ENCODE measurements around the gene RNF103.

RNF103 gene

DNA sequence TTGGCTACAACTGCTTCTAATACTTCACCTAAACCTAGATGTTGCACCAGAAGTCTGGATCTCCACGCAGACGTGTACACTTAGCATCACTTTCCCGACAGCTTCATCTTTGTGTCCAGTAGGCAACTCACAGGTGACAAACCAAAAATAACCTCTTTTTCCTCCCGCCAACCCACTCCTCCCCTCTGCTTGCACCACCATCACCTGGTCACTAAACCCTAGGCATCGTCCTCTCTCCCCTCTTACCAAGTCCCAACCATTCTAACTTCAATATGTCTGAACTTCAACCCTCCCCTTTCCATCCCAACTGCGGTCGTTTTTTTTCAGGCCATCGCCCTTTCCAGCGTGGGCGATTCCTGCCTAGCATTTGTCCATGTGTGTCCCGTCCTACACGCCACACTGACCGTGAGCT lies 60.0 kb downstream of the RNF103 start (continued):
- TF ChIP-seq, protein P1, sequence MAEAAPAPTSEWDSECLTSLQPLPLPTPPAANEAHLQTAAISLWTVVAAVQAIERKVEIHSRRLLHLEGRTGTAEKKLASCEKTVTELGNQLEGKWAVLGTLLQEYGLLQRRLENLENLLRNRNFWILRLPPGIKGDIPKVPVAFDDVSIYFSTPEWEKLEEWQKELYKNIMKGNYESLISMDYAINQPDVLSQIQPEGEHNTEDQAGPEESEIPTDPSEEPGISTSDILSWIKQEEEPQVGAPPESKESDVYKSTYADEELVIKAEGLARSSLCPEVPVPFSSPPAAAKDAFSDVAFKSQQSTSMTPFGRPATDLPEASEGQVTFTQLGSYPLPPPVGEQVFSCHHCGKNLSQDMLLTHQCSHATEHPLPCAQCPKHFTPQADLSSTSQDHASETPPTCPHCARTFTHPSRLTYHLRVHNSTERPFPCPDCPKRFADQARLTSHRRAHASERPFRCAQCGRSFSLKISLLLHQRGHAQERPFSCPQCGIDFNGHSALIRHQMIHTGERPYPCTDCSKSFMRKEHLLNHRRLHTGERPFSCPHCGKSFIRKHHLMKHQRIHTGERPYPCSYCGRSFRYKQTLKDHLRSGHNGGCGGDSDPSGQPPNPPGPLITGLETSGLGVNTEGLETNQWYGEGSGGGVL (tag by site-specific recombination; IDR thresholded peaks at IDR 0.05), result 0 out of 2 replicates have a peak, but pooled peaks have one; percentile 7
- TF ChIP-seq, protein P2, sequence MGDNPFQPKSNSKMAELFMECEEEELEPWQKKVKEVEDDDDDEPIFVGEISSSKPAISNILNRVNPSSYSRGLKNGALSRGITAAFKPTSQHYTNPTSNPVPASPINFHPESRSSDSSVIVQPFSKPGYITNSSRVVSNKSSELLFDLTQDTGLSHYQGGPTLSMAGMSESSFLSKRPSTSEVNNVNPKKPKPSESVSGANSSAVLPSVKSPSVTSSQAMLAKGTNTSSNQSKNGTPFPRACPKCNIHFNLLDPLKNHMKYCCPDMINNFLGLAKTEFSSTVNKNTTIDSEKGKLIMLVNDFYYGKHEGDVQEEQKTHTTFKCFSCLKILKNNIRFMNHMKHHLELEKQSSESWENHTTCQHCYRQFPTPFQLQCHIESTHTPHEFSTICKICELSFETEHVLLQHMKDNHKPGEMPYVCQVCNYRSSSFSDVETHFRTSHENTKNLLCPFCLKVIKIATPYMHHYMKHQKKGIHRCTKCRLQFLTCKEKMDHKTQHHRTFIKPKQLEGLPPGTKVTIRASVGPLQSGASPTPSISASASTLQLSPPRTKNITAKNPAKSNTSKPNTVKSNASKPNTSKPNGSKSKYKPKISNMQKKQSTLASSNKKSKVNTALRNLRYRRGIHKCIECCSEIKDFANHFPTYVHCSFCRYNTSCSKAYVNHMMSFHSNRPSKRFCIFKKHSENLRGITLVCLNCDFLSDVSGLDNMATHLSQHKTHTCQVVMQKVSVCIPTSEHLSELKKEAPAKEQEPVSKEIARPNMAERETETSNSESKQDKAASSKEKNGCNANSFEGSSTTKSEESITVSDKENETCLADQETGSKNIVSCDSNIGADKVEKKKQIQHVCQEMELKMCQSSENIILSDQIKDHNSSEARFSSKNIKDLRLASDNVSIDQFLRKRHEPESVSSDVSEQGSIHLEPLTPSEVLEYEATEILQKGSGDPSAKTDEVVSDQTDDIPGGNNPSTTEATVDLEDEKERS (tag by site-specific recombination; IDR thresholded peaks at IDR 0.05), result 0 out of 2 replicates have a peak, but pooled peaks have one; percentile 33
- 0 out of 2 replicates have a peak, but pooled peaks have one; percentile 23 for TF ChIP-seq ZNF664 (tag by site-specific recombination; IDR thresholded peaks at IDR 0.05)
- no peak for TF ChIP-seq ZNF626 (tag by site-specific recombination; IDR thresholded peaks at IDR 0.05)
- TF ChIP-seq ZIC2 (tag by site-specific recombination; IDR thresholded peaks at IDR 0.05), result no peak
- TF ChIP-seq ZBTB17 (tag by site-specific recombination; IDR thresholded peaks at IDR 0.05), result no peak
- TF ChIP-seq ZNF302 (tag by site-specific recombination; IDR thresholded peaks at IDR 0.05; ENCODE audit: low read depth), result no peak
- TF ChIP-seq ZFP3 (tag by site-specific recombination; IDR thresholded peaks at IDR 0.05; ENCODE audit: low read depth), result no peak
- TF ChIP-seq, protein P3, sequence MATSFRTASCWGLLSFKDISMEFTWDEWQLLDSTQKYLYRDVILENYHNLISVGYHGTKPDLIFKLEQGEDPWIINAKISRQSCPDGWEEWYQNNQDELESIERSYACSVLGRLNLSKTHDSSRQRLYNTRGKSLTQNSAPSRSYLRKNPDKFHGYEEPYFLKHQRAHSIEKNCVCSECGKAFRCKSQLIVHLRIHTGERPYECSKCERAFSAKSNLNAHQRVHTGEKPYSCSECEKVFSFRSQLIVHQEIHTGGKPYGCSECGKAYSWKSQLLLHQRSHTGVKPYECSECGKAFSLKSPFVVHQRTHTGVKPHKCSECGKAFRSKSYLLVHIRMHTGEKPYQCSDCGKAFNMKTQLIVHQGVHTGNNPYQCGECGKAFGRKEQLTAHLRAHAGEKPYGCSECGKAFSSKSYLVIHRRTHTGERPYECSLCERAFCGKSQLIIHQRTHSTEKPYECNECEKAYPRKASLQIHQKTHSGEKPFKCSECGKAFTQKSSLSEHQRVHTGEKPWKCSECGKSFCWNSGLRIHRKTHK (tag by site-specific recombination; IDR thresholded peaks at IDR 0.05), result no peak
- no peak for TF ChIP-seq ZNF155 (tag by site-specific recombination; IDR thresholded peaks at IDR 0.05)

DNA sequence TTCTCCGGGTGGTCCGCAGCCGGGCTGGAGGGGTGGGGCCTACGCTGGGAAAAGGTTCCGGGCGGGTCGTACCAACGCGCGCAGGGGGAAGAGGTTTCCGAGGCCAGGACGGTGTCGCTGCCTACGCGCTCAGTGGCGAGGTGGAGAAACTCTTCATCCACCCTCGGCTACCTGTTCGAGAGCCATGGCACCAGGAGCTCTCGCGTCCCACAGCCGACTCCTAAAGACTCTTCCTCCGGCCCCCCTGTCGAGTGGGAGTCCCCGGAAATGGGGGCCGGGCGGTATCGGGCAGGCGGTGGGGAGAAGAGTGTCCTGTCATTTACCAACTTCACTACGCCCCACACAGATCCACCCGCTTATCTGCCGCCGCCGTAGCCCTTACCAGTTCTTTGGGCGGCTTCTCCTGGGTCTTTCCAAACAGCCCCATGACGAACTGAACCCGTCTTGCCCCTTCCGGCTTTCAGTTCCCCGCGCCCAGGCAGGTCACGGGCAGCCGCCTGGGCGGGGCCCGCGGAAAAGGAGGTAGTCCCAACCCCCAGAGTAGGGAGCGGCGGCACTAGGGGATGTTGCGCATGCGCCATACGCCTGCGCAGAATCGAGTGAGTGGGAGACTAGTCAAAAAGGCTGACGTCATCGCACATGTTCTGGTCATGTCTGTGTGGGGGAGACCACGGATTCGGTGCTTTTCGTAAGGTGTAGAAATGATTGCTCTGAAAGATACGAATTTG lies 60.6 kb downstream of the RNF103 start, which contains the start of gene CHMP3:
Gene CHMP3 (minus strand): TSS at position 522 of the 728 bp plus-strand sequence. CDS start 95 bp downstream, at position 427.
- Histone ChIP-seq H3K4me3 (ENCODE audit: low read depth, low read length) (peak within 1 kb of the TSS; percentile 94), H3K4me1 (ENCODE audit: control insufficient read depth, insufficient read depth, low read length) (peaks cover 4% of the 10 kb centered on the region; the same call in 1 of the 2 replicates), H3K36me3 (ENCODE audit: control insufficient read depth in 2 of 2, insufficient read depth in 1 of 2, low read length in 2 of 2) (peaks cover 0 to 3% of the 10 kb centered on the region in 2 experiments; a peak in 1 of 3 replicates), H3K27ac (ENCODE audit: extremely low read depth, low read depth, low read length) (peak within 1 kb of the TSS; percentile 89), H3K9me3 (ENCODE audit: control insufficient read depth, insufficient read depth, low read depth, low read length) (no peaks in the 10 kb centered on the region)
- POLR2A ChIA-PET, result no interaction called here
- CTCF ChIA-PET, result no interaction called here
- TF ChIP-seq, protein P4, sequence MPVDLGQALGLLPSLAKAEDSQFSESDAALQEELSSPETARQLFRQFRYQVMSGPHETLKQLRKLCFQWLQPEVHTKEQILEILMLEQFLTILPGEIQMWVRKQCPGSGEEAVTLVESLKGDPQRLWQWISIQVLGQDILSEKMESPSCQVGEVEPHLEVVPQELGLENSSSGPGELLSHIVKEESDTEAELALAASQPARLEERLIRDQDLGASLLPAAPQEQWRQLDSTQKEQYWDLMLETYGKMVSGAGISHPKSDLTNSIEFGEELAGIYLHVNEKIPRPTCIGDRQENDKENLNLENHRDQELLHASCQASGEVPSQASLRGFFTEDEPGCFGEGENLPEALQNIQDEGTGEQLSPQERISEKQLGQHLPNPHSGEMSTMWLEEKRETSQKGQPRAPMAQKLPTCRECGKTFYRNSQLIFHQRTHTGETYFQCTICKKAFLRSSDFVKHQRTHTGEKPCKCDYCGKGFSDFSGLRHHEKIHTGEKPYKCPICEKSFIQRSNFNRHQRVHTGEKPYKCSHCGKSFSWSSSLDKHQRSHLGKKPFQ (tag by site-specific recombination; IDR thresholded peaks at IDR 0.05), result no peak; the same call in 1 of the 2 replicates
- TF ChIP-seq ZNF423 (tag by site-specific recombination; IDR thresholded peaks at IDR 0.05) (peak; percentile 63; the same call in 1 of the 2 replicates), ZNF501 (tag by site-specific recombination; IDR thresholded peaks at IDR 0.05) (0 out of 2 replicates have a peak, but pooled peaks have one; percentile 23), ZEB2 (tag by site-specific recombination; IDR thresholded peaks at IDR 0.05) (peak; percentile 19; the same call in 1 of the 2 replicates), ZNF10 (tag by site-specific recombination; IDR thresholded peaks at IDR 0.05) (no peak), ZNF654 (tag by site-specific recombination; IDR thresholded peaks at IDR 0.05; ENCODE audit: low read depth) (no peak), ZNF610 (tag by site-specific recombination; IDR thresholded peaks at IDR 0.05; ENCODE audit: borderline replicate concordance) (peak; percentile 88)
- TF ChIP-seq, protein P5, sequence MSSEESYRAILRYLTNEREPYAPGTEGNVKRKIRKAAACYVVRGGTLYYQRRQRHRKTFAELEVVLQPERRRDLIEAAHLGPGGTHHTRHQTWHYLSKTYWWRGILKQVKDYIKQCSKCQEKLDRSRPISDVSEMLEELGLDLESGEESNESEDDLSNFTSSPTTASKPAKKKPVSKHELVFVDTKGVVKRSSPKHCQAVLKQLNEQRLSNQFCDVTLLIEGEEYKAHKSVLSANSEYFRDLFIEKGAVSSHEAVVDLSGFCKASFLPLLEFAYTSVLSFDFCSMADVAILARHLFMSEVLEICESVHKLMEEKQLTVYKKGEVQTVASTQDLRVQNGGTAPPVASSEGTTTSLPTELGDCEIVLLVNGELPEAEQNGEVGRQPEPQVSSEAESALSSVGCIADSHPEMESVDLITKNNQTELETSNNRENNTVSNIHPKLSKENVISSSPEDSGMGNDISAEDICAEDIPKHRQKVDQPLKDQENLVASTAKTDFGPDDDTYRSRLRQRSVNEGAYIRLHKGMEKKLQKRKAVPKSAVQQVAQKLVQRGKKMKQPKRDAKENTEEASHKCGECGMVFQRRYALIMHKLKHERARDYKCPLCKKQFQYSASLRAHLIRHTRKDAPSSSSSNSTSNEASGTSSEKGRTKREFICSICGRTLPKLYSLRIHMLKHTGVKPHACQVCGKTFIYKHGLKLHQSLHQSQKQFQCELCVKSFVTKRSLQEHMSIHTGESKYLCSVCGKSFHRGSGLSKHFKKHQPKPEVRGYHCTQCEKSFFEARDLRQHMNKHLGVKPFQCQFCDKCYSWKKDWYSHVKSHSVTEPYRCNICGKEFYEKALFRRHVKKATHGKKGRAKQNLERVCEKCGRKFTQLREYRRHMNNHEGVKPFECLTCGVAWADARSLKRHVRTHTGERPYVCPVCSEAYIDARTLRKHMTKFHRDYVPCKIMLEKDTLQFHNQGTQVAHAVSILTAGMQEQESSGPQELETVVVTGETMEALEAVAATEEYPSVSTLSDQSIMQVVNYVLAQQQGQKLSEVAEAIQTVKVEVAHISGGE (tag by site-specific recombination; conservative IDR thresholded peaks at IDR 0.05; ENCODE audit: low read depth), result peak; percentile 93

All from HEK293 (cell line).